HG03060 (cell line): ENCODE data around the gene OR5I1.
"Not testable (repeated sequence)": the region's sequence is repeated elsewhere in the genome, so short reads cannot be mapped to it uniquely, and the experiment has no call there.

Source experiments
- ATAC-seq: cut with Tn5 transposase; IDR thresholded peaks from one replicate; pipeline ENCODE4 v1.9.1; 2021; ENCODE audit warnings: low read depth, moderate number of reproducible peaks; ENCODE audit not compliant: unreplicated experiment

OR5I1 gene

DNA sequence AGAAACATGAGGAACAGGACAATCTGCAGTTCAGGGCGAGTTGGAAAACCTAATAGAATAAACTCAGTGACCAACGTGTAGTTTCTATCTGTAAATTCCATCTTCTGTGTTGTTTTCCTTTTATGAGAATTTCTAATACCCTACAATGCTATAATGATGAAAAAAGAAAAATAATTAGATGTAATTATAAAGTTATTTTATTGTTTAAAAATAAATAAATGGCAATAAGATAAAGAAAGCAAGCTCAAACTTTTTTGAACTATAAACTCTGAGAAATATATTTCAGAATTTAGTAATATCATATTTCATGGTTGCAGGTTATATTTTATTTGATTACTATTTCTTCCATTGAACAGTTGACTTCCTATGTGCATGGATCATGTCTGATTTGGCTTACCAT lies at the start of gene OR5I1:
TSS of gene OR5I1 (minus strand) at position 101 of the 400 bp plus-strand sequence. CDS start at position 101, 0 bp downstream.
- no peak for ATAC-seq

DNA sequence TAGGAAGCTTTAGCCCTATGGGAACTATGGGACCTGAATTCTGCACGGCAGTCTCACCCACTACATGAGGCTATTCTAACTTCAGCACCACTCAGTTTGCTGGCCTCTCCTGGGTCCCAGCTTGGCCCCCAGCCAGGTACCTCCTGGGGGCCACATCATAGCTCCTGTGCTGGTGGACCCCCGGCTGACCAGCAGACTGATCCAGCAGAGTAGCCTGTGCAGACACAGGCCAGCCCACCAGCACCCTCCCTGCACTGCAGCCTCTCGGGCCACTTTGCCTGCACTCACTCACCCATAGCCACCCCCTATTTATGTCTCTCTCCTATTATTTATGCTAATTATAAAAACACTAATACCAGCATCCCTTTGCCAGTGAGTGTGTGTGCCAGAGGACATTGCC lies 34.7 kb upstream of the OR5I1 start:
- ATAC-seq = no peak

DNA sequence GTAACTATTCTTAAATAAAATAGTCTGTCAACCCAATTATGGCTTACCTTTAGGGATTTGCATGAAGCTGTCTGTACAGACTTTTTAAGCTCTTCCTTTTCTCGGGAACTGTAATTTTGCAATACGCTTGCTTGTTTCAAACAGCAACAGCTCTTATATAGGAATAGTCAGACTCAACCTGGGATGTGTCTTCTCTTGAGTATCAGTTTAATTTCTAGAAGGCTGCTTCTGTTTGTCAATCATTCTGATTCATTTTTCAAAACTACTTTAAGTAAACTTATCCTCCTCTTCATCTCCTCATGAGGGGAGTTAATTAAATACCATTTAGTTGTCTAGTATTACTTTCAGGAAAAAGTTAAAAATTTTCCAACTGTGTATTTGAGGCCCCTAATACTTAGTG lies 33.6 kb upstream of the OR5I1 start, which contains the start of gene OR10AG1:
TSS of gene OR10AG1 (minus strand) at position 101 of the 400 bp plus-strand sequence. CDS start at position 63, 38 bp downstream.
- no peak for ATAC-seq

DNA sequence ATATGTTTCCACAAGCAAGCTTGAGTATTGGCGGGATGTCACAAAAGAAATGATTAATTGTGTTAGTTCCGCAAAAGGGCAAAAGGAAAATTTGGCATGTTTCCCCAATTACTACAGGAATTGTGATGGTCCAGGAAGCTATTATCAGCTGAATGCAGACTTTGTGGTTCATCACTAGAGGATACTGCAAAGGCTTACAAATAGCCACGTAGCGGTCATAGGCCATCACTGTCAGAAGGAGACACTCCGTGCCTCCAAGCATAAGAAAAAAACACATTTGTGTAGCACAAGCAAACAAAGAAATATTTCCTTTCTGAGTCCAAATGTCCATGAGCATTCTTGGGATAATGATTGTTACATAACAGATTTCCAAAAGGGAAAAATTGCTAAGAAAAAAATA lies 31.7 kb upstream of the OR5I1 start:
- ATAC-seq = no peak

DNA sequence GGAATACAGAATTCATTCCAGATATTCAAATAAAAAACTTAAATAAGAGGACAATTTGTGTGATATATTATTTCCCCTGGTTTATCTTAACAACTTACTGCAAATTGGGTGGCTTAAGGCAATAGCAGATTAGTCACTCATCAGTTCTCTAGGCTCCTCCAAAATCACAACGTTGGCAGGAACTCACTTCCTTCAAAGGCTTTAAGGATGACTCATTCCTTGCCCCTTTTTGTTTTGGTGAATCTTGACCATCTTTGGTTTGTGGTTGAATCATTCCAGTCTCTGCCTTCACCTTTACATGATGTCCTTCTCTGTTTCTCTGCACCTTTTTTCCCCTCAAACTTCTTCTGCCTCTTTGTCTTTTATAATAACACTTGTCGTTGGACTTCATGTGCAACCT lies 30.2 kb upstream of the OR5I1 start:
- no peak for ATAC-seq

DNA sequence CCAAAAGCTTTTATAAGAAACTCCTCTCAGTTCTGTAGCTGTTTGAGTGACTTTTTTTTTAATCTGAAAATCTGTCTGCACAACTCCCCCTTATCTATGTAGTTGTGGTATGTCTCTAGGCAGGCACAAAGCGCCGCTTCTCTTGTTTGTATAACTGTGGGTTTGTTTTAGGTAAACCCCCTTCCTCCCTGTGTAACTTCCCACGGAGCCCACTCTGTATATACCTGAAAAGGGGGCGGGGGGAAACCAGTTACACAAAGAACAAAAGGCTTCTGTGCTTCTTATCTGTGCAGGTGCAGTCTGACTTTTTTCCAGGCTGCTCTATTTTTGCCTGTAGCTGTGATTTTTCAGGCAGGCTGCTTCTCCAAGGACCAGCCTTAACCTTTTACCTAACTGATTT lies 20.3 kb upstream of the OR5I1 start:
- no peak for ATAC-seq

DNA sequence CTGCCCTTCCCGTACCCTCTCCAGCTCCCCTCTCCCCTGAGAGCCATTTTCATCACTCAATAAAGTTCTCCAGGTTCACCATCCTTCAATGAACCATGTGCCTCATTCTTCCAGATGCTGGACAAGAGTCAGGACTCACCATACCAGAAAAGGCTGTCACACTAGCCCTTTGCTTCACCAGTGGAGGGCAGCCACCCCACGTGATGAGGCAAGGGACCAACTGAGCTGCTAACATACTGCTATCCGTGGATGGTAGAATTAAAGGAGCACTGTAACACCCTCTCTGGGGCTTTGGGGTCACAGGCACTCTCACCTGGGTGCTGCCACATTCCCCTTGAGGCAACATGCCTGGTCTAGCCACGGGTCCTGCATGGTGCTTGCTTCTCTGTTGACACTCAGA lies 13.1 kb upstream of the OR5I1 start:
- ATAC-seq = no peak

DNA sequence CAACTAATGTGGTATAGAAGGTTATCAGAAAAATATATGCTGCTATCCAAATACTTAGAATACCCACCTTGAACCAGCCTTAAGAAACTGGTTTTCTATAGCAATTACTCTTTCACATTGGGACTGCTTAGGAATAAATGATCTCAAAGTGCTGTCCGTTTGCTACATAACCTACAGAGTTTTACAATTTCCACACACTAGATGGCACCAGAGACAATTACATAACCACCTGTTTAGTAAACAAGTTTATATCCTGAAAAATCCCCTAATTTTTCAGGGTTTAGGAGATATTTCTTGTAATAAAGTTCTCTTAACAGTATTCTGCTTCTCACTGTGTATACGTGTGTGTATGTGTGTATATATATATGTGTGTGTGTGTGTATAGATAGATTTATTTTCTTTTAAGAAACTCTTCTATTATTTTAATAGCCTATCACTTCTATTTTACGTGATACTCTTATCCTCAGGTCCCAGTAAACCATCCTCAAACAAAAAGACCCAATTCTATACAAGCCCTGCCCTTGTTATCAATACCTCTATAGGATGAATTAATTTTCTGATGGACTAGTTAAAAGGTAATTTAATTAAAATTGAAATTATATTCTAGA lies 6.7 kb upstream of the OR5I1 start:
- no peak for ATAC-seq

DNA sequence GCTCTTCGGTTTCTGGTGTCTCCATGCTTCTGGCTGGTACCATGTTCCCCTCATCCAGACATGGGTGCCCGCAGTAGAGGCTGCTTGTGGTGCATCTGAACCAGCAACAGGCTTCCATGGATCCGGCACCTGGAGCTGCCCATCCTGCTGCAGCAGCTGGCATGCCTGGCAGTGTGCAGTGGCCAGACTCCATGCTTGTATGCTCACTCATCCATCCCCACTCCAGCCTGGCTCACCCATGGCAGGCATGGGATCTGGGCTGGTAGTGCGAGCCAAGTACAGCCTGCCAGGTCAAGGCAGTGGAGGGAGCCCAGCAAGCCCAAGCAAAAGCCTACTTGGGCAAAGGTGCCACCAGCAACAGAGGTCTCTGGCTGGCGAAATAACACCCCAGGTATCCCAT lies 15.7 kb downstream of the OR5I1 start:
- ATAC-seq = no peak

DNA sequence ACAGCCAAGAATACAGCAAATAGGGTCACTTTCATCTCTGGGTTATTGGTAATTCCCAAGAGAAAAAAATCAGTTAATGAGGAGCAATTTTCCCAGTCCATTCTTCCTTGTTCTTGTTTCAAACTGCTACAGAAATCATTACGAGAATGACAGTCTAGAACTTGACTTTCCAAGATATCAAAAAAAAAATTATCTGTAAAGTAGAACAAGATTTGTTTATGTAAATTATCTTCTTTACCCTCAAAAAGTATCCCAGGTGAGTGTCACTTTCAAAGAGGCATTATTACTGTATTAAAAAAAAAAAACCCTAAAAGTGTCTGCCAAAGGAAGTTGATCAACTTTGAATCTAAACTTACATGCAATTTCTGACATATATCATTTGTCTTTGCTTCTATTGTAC lies 21.7 kb downstream of the OR5I1 start, which contains the start of gene OR5W2:
TSS of gene OR5W2 (minus strand) at position 101 of the 400 bp plus-strand sequence. CDS start at position 101, 0 bp downstream.
- ATAC-seq = no peak

DNA sequence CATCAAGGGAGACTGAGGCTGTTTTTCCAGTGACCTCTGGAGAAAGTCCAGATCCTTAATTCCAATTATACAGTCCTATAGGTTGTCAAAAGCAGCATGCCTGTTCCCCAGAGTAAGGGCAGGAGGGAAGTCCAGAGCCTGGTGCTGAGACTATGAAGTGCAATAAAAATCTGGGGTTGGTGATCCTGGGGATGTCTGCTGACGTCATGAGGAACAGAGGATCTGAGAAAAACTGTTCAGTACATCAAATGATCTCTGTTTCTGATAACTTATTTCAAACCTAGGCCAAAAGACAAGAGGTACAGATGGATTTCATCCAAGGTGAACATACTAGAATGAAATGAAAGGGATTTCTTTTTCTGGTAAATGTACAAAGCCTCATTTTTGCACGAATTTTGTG lies 33.9 kb downstream of the OR5I1 start:
- ATAC-seq = no peak

DNA sequence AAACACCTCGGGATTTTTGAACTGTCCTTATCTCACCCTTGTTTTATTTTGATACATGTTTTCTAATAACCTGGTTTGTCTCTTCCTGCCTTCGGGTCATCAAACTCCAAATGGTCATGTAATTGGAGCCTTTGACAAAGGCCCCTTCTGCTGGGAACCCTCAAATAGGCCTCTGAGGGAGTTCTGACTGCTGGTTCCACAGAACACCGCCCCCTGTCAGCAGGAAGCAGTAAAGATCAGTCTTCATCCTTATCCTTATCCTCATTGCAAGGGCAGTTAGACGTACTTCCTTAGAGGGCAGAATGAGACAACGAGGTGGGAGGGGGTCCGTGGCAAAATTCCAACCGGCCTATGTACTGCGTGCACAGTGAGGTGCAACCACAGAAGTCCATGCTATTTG lies 41.0 kb downstream of the OR5I1 start:
- no peak for ATAC-seq

DNA sequence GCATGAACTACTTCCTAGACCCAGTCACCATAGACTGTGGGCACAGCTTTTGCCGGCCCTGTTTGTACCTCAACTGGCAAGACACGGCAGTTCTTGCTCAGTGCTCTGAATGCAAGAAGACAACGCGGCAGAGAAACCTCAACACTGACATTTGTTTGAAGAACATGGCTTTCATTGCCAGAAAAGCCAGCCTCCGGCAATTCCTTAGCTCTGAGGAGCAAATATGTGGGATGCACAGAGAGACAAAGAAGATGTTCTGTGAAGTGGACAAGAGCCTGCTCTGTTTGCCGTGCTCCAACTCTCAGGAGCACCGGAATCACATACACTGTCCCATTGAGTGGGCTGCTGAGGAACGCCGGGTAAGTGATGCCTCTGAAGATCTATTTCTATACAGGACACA lies 50.7 kb downstream of the OR5I1 start:
- not testable (repeated sequence) for ATAC-seq
